ENCODE data around the gene OSBPL5.

GRCh38 chr11:3169255-3170043 is 4.3 kb upstream of the OSBPL5 start:
- TF ChIP-seq CTCF (conservative IDR thresholded peaks at IDR 0.05; ENCODE audit: low read length), result no peak
- TF ChIP-seq EZH2phosphoT487 (IDR thresholded peaks at IDR 0.05; ENCODE audit: borderline replicate concordance, low read depth, low read length), result no peak

Data from OCI-LY7 (cell line).